ENCODE data around the gene MLXIP.

The MLXIP gene

DNA sequence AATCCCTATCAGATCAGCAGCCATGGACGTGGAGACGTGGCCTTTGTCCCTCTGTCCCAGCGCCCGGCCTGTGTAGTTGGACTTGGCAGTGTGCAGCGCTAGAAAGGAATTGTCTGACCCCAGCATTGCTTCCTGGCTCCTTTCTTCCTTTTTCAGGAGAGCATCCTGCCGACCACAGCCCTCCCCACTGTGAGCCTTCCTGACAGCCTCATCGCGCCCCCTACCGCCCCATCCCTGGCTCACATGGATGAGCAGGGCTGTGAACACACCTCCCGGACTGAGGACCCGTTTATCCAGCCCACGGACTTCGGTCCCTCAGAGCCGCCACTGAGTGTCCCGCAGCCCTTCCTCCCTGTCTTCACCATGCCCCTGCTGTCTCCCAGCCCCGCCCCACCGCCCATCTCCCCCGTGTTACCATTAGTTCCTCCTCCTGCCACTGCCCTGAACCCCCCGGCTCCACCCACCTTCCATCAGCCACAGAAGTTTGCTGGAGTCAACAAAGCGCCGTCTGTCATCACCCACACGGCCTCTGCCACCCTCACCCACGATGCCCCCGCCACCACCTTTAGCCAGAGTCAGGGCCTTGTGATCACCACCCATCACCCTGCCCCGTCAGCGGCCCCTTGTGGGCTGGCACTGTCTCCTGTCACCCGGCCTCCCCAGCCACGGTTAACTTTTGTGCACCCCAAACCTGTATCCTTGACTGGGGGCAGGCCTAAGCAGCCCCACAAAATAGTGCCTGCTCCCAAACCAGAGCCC is 54.8 kb downstream of the MLXIP start:
- Histone ChIP-seq H2BK15ac (ENCODE audit: low read length) (no peak overlapping the region), H2BK120ac (ENCODE audit: low read depth, low read length) (no peak overlapping the region), H2BK5ac (ENCODE audit: low read length) (no peak overlapping the region), H3K4me3 (ENCODE audit: low read length in 2 of 2) (no peak overlapping the region), H2AFZ (ENCODE audit: low read length) (no peak overlapping the region), H3K14ac (ENCODE audit: low read length) (no peak overlapping the region), H4K91ac (ENCODE audit: low read depth, low read length, poor library complexity) (no peak overlapping the region), H3K9ac (ENCODE audit: low read depth, low read length, poor library complexity) (no peak overlapping the region), H3K4me2 (ENCODE audit: insufficient read depth, low read length, poor library complexity, severe bottlenecking) (no peak overlapping the region), H3K18ac (ENCODE audit: low read length) (no peak overlapping the region), H3K27ac (replicated peaks; ENCODE audit: low read length) (no peak overlapping the region), H3K4me1 (ENCODE audit: control insufficient read depth in 2 of 2, insufficient read depth in 1 of 2, low read depth in 1 of 2, low read length in 2 of 2) (peaks cover 0 to 5% of the 10 kb centered on the region in 2 donors), H3K9me3 (replicated peaks in 1 of 2; ENCODE audit: control insufficient read depth in 2 of 2, insufficient read depth in 1 of 2, low read depth in 1 of 2, low read length in 2 of 2) (no peaks in the 10 kb centered on the region), H3K27me3 (ENCODE audit: control insufficient read depth in 3 of 3, insufficient read depth in 3 of 3, low read depth in 1 of 3, low read length in 3 of 3) (no peaks in the 10 kb centered on the region), H2BK12ac (ENCODE audit: low read length) (no peak overlapping the region), H3K79me1 (ENCODE audit: low read depth, low read length) (no peaks in the 10 kb centered on the region), H3K36me3 (replicated peaks in 1 of 2; ENCODE audit: control insufficient read depth in 2 of 2, insufficient read depth in 2 of 2, low read length in 2 of 2) (peaks cover 16 to 76% of the 10 kb centered on the region in 2 donors), H3K23ac (ENCODE audit: low read depth, low read length, poor library complexity) (peak overlapping the region; percentile 57), H3K4ac (ENCODE audit: low read length) (no peak overlapping the region), H4K8ac (ENCODE audit: low read depth, low read length) (no peak overlapping the region), H2AK5ac (ENCODE audit: low read depth, low read length) (no peak overlapping the region)
- DNase-seq (ENCODE audit: low spot score), result no peak
- no CpG with 5 or more reads among the region's 28 CpGs for WGBS, 2 donors (ENCODE audit: extremely low coverage in 2 of 2, insufficient read length in 2 of 2, insufficient replicate concordance in 1 of 2)

DNA sequence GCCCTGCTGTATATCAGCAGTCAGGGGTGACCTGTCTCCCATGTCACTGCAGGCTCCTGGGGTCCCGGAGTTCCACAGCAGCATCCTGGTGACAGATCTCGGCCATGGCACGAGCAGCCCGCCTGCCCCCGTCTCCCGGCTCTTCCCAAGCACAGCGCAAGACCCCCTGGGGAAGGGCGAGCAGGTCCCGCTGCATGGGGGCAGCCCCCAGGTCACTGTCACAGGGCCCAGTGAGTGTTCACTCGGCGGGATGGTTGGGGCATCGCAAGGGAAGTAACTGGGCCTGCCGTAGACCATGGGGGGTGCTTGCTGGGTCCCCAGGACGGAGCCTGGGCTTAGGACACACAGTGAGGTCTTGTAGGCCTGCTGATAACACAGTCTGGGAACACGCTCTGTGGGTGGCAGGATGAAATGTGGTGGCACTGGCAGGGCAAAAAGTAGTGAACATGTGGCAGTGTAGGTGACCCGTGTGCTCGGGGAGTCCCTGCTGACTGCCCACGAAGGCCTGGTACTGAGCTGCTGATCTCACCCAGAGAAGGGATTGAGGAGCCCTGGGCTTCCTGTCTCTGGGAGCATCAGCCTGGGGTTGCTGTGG is 57.0 kb downstream of the MLXIP start:
- Histone ChIP-seq H3K27ac (replicated peaks; ENCODE audit: low read length) (no peak overlapping the region), H3K36me3 (replicated peaks in 1 of 2; ENCODE audit: control insufficient read depth in 2 of 2, insufficient read depth in 2 of 2, low read length in 2 of 2) (peaks cover 8 to 69% of the 10 kb centered on the region in 2 donors), H4K91ac (ENCODE audit: low read depth, low read length, poor library complexity) (no peak overlapping the region), H3K4me3 (ENCODE audit: low read length in 2 of 2) (no peak overlapping the region), H3K79me1 (ENCODE audit: low read depth, low read length) (no peaks in the 10 kb centered on the region), H2BK5ac (ENCODE audit: low read length) (no peak overlapping the region), H3K4ac (ENCODE audit: low read length) (peak overlapping the region; percentile 29), H2AFZ (ENCODE audit: low read length) (no peak overlapping the region), H3K9ac (ENCODE audit: low read depth, low read length, poor library complexity) (peak overlapping the region; percentile 54), H3K4me1 (ENCODE audit: control insufficient read depth in 2 of 2, insufficient read depth in 1 of 2, low read depth in 1 of 2, low read length in 2 of 2) (peaks cover 0 to 5% of the 10 kb centered on the region in 2 donors), H3K9me3 (replicated peaks in 1 of 2; ENCODE audit: control insufficient read depth in 2 of 2, insufficient read depth in 1 of 2, low read depth in 1 of 2, low read length in 2 of 2) (no peaks in the 10 kb centered on the region), H3K27me3 (ENCODE audit: control insufficient read depth in 3 of 3, insufficient read depth in 3 of 3, low read depth in 1 of 3, low read length in 3 of 3) (no peaks in the 10 kb centered on the region), H2AK5ac (ENCODE audit: low read depth, low read length) (no peak overlapping the region), H2BK12ac (ENCODE audit: low read length) (no peak overlapping the region), H2BK120ac (ENCODE audit: low read depth, low read length) (no peak overlapping the region), H3K23ac (ENCODE audit: low read depth, low read length, poor library complexity) (peak overlapping the region; percentile 49), H3K18ac (ENCODE audit: low read length) (peak overlapping the region; percentile 34), H3K4me2 (ENCODE audit: insufficient read depth, low read length, poor library complexity, severe bottlenecking) (no peak overlapping the region), H3K14ac (ENCODE audit: low read length) (no peak overlapping the region), H2BK15ac (ENCODE audit: low read length) (no peak overlapping the region), H4K8ac (ENCODE audit: low read depth, low read length) (peak overlapping the region; percentile 7)
- DNase-seq (ENCODE audit: low spot score), result no peak
- WGBS, 2 donors (ENCODE audit: extremely low coverage in 2 of 2, insufficient read length in 2 of 2, insufficient replicate concordance in 1 of 2), result no CpG with 5 or more reads among the region's 18 CpGs

DNA sequence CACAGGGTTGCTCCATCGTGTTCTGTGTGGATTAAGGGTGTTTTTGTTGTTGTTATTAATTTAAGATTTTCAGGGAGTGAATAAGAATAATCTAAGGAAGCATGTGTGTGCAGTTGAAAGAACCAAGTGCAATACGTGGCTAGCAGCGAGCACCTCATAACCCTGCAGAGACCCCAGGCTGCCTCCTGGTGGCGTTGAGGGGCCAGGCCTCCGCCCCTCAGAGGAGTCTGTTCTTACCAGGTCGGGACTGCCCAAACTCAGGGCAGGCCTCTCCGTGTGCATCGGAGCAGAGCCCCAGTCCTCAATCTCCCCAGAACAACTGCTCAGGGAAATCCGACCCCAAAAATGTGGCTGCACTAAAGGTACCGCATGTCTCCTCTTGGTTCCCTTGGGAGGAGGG is 58.7 kb downstream of the MLXIP start:
- H3K9me3 ChIP-seq (replicated peaks in 1 of 2; ENCODE audit: control insufficient read depth in 2 of 2, insufficient read depth in 1 of 2, low read depth in 1 of 2, low read length in 2 of 2), result peaks cover 8 to 13% of the 10 kb centered on the region in 2 donors
- H3K27me3 ChIP-seq (ENCODE audit: control insufficient read depth in 3 of 3, insufficient read depth in 3 of 3, low read depth in 1 of 3, low read length in 3 of 3), result no peaks in the 10 kb centered on the region
- H2AK5ac ChIP-seq (ENCODE audit: low read depth, low read length), result no peak overlapping the region
- peaks cover 11 to 72% of the 10 kb centered on the region in 2 donors for H3K36me3 ChIP-seq (replicated peaks in 1 of 2; ENCODE audit: control insufficient read depth in 2 of 2, insufficient read depth in 2 of 2, low read length in 2 of 2)
- no peak overlapping the region for H2BK120ac ChIP-seq (ENCODE audit: low read depth, low read length)
- H4K91ac ChIP-seq (ENCODE audit: low read depth, low read length, poor library complexity), result no peak overlapping the region
- no peak overlapping the region for H2BK5ac ChIP-seq (ENCODE audit: low read length)
- H4K8ac ChIP-seq (ENCODE audit: low read depth, low read length), result no peak overlapping the region
- no peak overlapping the region for H3K27ac ChIP-seq (replicated peaks; ENCODE audit: low read length)
- H3K18ac ChIP-seq (ENCODE audit: low read length), result no peak overlapping the region
- no peak overlapping the region for H3K23ac ChIP-seq (ENCODE audit: low read depth, low read length, poor library complexity)
- H2BK15ac ChIP-seq (ENCODE audit: low read length), result no peak overlapping the region
- H3K4me3 ChIP-seq (ENCODE audit: low read length in 2 of 2), result no peak overlapping the region
- no peak for DNase-seq (ENCODE audit: low spot score)
- H2BK12ac ChIP-seq (ENCODE audit: low read length), result no peak overlapping the region
- peaks cover 0 to 5% of the 10 kb centered on the region in 2 donors for H3K4me1 ChIP-seq (ENCODE audit: control insufficient read depth in 2 of 2, insufficient read depth in 1 of 2, low read depth in 1 of 2, low read length in 2 of 2)
- H3K4me2 ChIP-seq (ENCODE audit: insufficient read depth, low read length, poor library complexity, severe bottlenecking), result no peak overlapping the region
- WGBS, 2 donors (ENCODE audit: extremely low coverage in 2 of 2, insufficient read length in 2 of 2, insufficient replicate concordance in 1 of 2), result no CpG with 5 or more reads among the region's 10 CpGs
- no peak overlapping the region for H3K4ac ChIP-seq (ENCODE audit: low read length)
- H3K14ac ChIP-seq (ENCODE audit: low read length), result peak overlapping the region; percentile 27
- no peak overlapping the region for H2AFZ ChIP-seq (ENCODE audit: low read length)
- H3K79me1 ChIP-seq (ENCODE audit: low read depth, low read length), result no peaks in the 10 kb centered on the region
- no peak overlapping the region for H3K9ac ChIP-seq (ENCODE audit: low read depth, low read length, poor library complexity)

DNA sequence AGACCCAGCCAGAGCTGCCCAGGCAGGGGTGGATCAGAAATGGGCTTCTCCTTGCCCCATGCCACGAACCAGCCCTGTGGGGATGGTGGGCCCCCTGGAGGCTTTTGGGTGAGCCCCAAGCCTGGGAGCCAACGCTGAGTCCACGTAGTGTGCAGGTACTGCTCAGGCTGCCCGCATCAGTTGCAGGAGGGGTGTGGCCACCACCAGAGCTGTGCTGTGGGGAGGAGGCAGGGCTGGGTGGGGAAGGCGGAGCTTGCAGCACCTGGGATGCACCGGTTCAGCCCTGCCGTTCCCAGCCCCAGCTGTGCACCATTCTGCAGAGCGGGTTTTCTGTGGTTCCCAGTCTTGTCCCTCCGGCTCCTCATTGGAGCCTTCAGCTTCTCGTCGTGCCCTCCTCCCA is 59.1 kb downstream of the MLXIP start:
- H3K4me3 ChIP-seq (ENCODE audit: low read length in 2 of 2), result no peak overlapping the region
- H3K23ac ChIP-seq (ENCODE audit: low read depth, low read length, poor library complexity), result no peak overlapping the region
- no peak overlapping the region for H3K27ac ChIP-seq (replicated peaks; ENCODE audit: low read length)
- no peak overlapping the region for H3K4me2 ChIP-seq (ENCODE audit: insufficient read depth, low read length, poor library complexity, severe bottlenecking)
- H3K9me3 ChIP-seq (replicated peaks in 1 of 2; ENCODE audit: control insufficient read depth in 2 of 2, insufficient read depth in 1 of 2, low read depth in 1 of 2, low read length in 2 of 2), result peaks cover 12 to 17% of the 10 kb centered on the region in 2 donors
- no peaks in the 10 kb centered on the region for H3K27me3 ChIP-seq (ENCODE audit: control insufficient read depth in 3 of 3, insufficient read depth in 3 of 3, low read depth in 1 of 3, low read length in 3 of 3)
- no peak overlapping the region for H3K9ac ChIP-seq (ENCODE audit: low read depth, low read length, poor library complexity)
- H4K91ac ChIP-seq (ENCODE audit: low read depth, low read length, poor library complexity), result no peak overlapping the region
- H3K4me1 ChIP-seq (ENCODE audit: control insufficient read depth in 2 of 2, insufficient read depth in 1 of 2, low read depth in 1 of 2, low read length in 2 of 2), result peaks cover 0 to 5% of the 10 kb centered on the region in 2 donors
- H2BK5ac ChIP-seq (ENCODE audit: low read length), result no peak overlapping the region
- H3K18ac ChIP-seq (ENCODE audit: low read length), result peak overlapping the region; percentile 1
- H3K14ac ChIP-seq (ENCODE audit: low read length), result peak overlapping the region; percentile 27
- no peak overlapping the region for H2BK12ac ChIP-seq (ENCODE audit: low read length)
- no peak overlapping the region for H3K4ac ChIP-seq (ENCODE audit: low read length)
- H2BK15ac ChIP-seq (ENCODE audit: low read length), result no peak overlapping the region
- no peak overlapping the region for H2AK5ac ChIP-seq (ENCODE audit: low read depth, low read length)
- no peak overlapping the region for H2BK120ac ChIP-seq (ENCODE audit: low read depth, low read length)
- DNase-seq (ENCODE audit: low spot score), result no peak
- peaks cover 13 to 72% of the 10 kb centered on the region in 2 donors for H3K36me3 ChIP-seq (replicated peaks in 1 of 2; ENCODE audit: control insufficient read depth in 2 of 2, insufficient read depth in 2 of 2, low read length in 2 of 2)
- H2AFZ ChIP-seq (ENCODE audit: low read length), result no peak overlapping the region
- no CpG with 5 or more reads among the region's 11 CpGs for WGBS, 2 donors (ENCODE audit: extremely low coverage in 2 of 2, insufficient read length in 2 of 2, insufficient replicate concordance in 1 of 2)
- no peak overlapping the region for H4K8ac ChIP-seq (ENCODE audit: low read depth, low read length)
- H3K79me1 ChIP-seq (ENCODE audit: low read depth, low read length), result no peaks in the 10 kb centered on the region
